ENCODE measurements around the gene CHMP6.

The CHMP6 gene

DNA sequence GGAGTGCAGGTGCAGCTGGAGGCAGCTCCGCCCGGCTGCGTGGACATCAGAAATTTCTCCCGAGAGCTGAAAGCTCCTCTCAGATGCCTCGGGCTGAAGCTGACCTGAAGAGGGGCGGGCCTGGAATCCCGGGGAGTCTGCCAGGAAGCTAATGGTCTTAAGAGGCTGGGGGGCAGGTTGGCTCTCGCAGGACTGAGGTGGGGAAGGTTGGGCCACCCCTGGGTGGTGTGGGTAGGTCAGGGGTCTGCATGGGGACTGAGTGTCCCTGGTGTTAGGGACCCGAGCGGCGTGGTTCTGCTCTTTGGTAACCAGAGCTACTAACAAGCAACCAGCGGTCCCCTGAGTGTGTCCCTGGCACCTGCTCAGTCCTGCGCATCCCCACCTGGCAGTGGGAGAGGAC, 3.5 kb downstream of the CHMP6 start:
- DNase-seq: no peak

DNA sequence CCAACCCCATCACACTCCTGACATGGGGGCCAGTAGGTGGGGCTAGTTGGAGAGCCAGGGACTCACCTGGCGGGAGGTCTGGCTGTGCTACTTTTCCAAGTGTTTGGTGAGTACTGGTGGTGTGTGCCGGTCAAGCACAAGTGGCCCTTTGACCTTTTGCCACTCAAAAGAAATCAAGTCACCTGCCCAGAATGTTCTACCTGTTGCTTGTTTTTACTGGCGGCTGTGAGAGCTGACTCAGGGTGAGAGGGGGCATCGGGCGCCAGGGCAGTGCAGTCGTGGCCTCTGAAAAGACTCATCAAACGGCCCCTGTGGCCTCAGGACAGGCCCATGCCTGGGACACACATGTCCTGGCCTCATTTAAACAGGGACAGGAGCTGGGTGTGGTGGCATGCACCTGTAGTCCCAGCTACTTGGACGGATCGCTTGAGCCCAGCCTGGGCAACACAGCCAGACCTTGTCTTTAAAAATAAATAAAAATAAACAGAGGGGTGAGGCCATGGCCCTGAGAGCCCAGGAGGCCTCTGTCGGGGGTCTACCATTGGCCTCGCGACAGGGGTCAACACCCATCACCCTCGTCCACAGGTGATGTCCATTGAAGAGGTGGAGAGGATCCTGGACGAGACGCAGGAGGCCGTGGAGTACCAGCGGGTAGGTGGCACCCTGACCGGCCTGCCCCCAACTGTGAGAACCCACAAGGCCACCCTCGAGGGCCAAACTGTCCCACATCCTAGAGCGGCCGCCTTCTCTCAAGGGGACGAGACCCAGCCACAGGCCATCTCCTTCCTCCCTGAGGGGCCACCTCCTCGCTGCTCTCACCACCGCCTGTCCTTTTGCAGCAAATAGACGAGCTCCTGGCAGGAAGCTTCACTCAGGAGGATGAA, 5.0 kb downstream of the CHMP6 start:
- DNase-seq: no peak

DNA sequence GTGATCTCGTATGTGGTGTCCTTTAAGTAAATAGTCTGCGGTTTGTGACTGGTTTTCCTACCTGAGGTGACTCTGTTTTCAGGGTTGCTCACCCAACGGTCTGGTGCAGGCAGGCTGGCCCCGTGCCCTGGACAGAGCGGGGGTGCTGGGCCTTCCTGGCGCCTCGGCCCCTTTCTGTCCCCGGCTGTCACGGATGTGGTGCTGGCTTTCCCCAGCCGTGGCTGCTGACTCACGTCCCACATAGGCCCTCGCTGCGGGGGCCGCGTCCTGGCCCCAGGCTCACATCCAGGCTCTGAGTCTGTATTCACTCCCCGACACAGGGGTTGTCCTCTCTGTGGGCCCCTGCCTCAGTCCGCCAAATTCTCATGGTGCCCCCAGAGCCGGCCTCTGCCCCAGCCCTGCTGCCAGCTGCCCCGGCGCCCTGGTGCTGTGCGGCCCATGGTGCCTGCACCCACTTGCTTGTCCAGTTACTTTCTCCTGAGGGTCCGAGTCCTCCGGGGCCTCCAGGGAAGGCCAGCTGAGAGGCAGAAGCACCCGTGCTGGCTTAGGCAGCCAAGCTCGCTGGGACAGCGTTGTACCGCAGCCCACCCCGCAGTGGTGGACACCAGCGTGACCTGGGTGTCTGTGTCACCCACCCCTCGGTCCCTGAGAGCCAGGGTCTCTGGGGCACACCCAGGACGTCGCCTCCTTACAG, 5.9 kb downstream of the CHMP6 start:
- no peak for DNase-seq

DNA sequence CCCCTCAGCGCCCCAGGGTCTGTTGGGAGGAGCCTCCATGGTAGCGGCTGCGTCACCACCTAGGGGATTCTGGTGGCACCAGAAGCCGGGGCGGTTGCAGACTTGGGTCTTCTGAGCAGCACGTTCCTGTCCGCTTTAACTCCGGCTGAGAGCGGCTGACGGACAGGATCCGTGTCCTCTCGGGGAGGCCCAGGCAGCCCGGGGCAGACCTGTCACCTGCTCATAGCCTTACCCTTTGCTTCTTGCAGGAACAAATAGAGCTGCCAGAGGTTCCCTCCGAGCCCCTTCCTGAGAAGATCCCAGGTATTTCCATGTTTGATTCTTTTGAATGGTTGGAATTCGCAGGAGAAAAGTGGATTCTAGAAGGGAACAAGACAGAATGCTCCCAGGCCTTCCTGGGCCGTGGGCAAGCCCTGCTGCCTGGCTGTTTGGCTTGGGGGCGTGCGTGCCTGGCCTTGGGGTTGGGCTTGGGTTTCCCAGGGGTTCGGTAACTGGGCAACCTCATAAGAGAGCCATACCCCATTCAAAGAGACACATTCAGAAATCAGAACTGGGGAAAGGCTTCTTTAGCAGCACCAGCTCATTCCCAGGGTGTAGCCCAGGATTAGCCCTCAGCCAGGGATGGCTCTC, 6.6 kb downstream of the CHMP6 start:
- no peak for DNase-seq

DNA sequence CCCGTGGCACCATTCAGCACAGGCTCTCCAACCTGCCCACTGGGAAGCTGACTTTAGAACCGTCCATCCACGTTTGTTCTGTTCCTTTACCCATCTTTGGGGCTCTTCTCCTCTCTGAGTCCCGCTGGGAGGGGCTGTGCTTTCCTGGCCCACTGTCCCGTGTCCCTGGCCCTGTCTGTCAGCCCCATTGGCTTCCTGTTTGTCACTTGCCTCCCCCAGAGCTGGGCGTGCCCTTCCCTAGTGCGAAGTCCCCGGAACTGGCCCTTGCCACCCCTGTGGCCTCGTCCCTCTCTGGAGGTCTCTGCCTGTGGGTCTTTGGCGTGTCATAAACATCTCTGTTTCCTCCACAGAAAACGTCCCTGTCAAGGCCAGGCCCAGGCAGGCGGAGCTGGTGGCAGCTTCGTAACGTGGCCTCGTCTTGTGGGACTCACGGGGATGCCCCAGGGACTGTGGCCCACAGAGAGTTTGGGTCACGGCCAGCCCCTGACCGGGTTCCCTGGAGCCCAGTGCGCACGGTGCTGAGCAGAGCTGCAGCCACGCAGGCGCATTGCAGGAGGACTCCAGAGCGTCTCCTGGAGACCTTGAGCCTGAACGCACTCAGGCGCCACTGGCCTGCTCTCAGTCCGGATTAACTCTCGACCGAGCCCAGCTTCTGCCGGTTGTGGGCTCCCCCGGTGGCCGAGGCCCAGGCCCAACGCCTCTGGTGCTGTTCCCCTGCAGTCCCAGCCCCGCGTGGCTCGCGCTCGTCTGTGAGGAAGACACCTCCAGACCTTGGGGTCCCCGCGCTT, 7.3 kb downstream of the CHMP6 start:
- DNase-seq: no peak

DNA sequence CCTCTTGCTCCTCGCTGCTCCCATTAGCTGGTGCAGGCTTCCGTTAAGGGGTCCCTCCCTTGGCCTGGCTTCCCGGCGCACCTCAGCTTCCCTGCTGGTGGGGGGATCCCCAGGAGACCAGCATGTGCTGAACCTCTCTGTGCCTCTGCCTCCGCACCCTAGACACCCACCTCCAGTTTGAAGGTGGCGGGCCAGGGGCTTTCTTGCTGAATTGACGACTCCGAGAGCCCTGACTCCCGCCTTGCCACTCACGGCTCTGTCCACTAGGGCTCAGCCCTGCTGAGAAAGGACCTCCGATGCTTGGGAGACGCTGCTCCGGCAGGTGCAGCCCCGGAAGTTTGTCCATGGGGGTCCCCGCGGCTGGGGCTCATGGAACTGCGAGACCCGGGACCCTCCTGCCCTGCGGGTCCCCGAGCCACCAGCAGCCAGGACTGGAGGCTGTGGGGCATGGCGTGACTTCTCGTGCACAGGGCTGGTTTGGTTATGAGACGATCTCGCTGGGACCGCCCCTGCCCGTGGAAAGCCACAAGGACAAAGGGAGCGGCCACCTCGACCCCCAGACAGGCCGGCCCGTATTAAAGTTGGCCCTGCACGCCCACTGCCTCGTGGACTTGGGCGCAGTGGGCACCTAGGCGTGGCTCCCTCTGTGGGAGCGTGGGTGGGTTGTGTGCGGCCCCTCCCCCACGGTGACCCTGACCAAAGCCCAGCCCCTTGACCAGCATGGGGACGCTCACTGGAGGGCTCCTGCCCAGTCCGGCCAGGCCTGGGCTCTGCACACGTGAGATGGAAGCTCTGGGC, 8.1 kb downstream of the CHMP6 start:
- DNase-seq: no peak

DNA sequence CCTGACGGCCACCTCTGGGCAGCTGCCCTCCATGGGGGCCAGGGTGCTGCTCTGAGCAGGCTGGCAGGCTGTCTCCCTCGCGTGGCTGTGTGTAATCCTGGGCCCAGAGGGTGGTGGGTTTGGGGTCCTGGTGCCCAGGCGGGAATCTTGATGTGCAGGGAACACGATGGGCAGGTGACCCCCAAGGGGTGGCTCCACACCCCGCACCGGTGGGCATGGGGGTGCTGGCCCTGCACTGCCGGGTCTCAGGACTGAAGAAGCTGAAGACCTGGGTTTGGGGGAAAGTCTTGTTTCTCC, 8.6 kb downstream of the CHMP6 start:
- DNase-seq: no peak

DNA sequence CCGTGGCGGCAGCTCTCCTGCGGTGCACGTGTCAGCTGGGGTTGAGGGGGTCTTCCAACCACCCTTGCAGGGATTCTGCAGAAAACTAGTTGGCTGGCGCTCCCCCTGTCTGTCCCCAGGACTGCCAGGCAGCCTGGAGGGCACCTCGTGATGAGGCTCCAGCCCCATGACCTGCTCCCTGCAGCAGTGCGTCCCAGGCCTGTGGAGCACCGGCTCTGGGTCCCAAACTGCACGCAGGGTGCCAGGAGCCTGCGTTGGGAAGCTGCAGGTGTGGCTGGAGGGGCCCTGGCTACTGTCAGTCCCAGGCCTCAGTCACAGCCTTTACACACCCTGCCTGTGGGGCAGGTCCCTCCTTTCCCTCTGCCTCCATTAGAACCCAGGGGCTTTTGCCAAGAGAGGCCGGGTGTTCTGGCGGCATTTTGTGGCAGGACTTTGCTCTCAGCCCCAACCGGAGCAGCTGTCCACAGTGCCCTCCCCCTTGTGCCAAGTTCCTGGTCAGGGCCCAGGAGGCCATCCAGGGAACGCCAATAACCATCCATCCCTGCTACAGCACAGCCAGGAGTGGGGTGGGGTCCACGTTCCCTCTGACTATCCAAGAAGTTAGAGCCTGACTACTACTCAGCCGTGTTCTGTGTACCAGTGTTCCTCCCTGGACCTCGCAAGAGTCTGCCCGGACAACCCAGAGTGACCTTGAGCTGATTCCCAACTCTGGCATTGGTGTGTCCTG, 9.2 kb downstream of the CHMP6 start:
- DNase-seq: no peak

DNA sequence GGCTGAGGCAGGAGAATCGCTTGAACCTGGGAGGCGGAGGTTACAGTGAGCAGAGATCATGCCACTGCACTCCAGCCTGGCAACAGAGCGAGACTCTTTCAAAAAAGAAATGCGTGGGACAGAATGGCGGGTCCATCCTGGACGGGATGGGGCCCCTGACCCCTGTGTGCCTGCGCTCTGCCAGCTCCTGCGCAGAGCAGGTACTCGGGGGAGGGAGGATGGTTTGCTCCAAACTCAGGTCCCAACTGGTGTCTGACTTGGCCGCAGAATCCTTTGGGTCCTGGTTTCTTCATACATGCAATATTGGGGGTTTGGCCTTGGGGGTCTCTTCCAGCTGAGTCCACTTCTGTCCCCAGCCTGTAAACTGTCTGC, 10.4 kb downstream of the CHMP6 start:
- no peak for DNase-seq

DNA sequence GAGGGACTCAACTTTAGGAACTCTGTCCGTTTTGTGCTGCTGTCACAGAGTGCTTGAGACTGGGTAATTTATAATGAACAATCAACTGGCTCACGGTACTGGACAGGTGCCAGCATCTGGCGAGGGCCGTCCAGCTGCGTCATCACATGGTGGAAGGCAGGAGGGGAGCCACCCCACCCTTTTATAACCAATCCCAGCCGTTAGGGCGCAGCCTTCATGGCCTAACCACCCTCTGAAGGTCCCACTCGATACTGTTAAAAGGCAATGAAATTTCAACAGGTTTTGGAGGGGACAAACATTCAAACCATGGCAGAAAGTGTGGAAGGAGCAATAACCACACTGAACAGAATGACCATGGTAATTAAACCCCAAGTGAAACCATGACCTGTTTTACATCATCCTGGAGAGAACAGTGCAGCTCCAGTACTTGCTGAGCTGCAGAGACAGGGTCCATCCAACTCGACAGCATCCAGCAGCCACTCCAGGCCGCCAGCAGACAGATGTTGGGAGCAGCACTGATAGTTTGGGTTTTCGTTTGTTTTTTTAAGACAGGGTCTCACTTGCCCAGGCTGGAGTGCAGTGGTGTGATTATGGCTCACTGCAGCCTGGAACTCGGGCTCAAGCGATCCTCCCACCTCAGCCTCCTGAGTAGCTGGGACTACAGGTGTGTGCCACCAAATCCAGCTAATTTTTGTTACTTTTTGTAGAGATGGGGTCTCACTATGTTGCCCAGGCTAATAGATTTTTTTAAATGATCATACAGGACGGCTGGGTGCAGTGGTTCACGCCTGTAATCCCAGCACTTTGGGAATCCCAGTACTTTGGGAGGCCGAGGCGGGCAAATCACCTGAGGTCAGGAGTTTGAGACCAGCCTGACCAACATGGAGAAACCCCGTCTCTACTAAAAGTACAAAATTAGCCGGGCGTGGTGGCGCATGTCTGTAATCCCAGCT, 11.0 kb downstream of the CHMP6 start:
- DNase-seq: peak; percentile 41

DNA sequence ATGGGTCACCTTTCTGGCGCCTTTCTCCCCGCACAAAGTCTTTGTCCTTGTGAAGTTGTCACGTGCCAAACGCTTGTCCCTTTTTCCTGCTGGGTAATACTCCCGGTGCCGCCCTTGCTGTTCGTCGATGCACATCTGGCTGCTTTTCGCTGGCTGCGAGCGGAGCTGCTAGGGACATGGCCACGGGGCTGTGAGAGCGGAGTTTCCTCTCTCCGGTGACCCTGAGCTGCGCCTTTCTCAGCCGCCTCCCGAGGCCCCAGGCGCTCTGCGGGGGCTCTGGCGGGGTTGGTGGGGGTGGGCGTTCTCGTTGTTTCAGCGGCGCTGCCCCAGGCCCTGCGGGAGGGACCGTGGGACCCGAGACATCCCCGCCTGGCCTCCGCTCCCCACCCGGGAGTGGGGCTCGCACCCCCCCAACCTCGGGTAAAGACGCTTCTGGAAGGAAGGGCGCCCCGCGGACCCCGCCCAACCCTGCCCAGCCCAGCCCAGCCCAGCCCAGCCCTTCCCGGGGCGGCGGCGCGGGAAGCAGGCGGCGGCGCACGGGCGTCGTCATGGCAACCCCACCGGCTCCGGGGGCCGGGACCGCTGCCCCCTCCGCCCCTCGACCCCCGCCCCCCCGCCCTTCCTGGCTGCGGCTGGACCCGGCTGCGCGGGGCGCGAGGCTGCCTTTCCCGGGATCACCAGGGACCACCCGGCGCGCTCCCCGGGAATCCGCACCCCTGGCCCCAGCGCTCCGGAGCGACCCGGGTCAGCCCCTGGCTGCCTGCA, 12.3 kb downstream of the CHMP6 start:
- peak; percentile 68 for DNase-seq

DNA sequence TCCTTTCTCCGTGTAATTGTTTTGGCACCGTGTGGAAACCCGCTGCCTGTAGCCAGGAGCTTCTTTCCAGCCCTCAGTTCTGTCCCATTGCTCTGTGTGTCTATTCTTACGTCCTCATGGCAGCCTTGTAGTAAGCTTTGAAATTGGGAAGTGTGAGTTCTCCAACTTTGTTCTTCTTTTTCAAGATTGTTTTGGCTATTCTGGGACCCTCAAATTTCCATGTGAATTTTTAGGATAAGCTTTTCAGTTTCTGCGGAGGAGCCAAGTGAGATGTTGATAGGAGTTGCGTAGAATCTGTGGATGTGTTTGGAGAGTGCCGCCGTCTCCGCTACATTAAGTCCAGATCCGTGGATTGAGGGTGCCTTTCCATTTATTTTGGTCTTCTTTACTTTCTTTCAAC, 15.2 kb downstream of the CHMP6 start:
- no peak for DNase-seq

DNA sequence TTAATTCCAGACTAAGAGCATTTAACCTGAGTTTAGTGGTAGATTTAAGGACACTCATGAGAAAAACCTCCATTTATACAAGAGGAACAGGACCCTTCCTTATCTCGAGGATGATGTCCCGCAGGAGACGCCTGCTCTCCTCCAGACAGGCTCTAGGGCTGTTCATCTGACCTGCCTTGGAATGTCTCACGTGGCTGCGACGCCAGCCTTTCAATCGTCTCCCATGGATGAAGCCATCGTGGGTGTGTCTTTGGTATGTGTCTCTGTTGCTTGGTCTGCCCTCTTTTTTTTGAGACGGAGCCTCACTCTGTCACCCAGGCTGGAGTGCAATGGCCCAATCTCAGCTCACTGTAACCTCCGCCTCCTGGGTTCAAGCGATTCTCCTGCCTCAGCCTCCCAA, 16.5 kb downstream of the CHMP6 start:
- no peak for DNase-seq

DNA sequence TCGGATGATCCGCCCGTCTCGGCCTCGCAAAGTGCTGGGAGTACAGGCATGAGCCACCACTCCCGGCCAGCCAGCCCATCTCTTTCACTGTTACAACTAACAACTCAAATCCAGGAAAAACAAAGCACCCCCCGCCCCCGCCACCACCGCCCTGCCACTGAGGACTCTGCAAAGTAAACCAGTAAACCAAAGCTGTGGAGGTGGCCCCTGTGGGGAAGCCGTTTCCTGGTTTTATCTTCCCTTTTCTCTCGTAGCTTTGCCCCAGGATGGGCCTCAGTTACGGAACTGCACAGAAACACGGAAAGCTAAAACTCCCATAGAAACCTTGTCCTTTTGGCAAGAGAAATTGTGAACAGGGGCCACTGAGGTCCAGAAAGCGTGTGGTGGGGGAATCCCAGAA, 17.5 kb downstream of the CHMP6 start:
- DNase-seq: no peak

DNA sequence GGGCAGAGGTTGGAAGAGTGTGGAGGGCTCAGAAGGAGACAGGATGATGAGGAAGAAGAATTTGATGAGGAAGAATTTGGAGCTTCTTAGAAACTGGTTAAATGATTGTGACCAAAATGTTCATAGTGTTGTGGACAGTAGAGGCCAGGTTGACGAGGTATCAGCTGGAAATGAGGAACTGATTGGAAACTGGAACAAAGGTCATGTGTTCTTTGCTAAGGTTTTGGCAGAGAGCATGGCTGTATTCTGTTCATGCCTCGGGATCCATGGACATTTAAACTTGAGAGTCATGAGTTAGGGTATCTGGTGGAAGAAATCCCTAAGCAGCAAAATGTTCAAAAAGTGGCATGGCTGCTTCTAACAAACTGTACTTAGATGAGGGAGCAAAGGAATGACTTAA, 19.3 kb downstream of the CHMP6 start:
- DNase-seq: no peak

DNA sequence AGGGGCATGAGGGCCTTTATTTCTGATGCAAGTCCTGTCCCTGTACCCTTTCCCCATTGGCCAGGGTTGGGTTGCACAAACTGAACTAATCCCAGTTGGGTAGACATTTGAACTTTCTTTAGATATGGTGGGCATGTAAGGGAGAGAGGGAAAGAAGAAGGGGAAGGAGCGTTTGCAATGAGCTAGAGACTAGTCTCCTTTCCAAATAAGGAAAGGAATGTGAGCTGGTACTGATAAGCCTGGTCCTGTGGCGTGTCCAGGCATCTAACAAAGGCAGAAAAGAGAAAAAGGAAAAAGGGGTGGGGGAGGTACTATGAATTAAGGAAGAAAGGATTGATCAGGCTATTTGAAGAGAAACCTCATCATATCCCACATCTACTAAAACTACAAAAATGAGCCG, 20.3 kb downstream of the CHMP6 start:
- DNase-seq: no peak

DNA sequence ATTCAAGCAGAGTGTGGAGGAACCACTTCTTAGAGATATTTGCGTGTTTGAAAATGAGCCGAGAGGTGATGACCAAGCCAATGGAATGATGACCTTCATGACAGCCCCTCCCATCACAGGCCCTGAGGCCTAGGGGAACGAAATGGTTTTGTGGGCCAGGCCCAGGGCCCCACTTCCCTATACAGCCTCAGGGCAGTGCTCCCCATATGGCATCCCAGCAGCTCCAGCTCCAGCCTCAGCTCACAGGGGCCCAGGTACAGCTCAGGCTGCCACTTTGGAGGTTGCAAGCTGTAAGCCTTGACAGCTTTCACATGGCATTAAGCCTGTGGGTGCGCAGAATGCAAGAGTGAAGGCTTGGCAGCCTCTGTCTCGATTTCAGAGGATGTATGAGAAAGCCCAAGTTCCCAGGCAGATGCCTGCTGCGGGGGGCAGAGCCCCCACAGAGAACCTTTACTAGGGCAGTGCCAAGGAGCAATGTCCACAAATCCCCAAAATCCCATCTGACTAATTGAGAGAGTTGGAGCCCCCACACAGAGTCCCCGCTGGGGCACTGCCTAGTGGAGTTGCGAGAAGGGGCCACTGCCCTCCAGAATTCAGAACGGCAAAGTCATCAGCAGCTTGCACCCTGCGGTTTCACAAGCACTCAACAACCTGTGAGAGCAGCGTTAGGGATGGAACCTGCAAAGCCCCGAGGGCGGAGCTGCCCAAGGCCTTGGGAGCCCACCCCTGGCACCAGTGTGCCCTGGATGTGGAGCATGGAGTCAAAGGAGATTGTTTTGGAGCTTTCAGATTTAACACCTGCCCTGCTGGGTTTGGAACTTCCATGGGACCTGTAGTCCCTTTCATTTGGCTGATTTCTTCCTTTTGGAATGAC, 21.2 kb downstream of the CHMP6 start:
- DNase-seq: no peak

DNA sequence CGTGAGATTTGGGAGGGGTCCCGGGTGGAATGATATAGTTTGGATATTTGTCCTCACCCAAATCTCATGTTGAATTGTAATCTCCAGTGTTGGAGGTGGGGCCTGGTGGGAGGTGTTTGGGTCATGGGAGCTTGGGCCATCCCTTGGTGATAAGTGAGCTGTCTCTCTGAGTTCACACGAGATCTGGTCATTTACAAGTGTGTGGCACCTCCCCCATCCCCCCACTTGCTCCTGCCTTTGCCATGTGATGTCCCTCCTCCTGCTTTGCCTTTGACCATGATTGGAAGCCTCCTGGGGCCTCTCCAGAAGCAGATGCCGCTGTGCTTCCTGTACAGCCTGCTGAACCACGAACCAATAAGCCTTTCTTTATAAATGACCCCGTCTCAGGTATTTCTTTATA, 22.0 kb downstream of the CHMP6 start:
- DNase-seq: no peak

DNA sequence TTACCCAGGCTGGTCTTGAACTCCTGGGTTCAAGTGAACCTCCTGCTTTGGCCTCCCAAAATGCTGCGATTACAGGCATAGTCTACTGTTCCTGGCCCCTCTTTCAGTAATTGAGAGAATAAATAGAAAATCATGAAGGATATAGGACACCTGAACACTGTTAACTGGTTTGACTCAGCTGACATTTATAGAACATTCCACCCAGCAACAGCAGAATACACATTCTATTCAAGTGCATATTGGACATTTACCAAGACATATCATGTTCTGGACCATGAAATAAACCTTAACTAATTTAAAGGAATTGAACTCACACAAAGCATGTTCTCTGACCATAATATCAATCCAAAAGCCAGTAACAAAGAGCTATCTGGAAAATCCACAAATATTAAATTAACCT, 23.5 kb downstream of the CHMP6 start:
- DNase-seq: no peak
